Activated CD4-positive, CD25-positive, alpha-beta regulatory T cell treated with anti-CD3 and anti-CD28 coated beads, Interleukin-2, amount 50 U/mL, for 16 hours (primary cell): ENCODE results near the gene TESK1.
A peak's percentile ranks its signal among the peaks of the same experiment; 100 is the strongest.

Source experiments
- DNase-seq: peaks from one replicate; pipeline ENCODE4 v3.0.0-alpha.2; 2020; ENCODE audit warnings: low read depth, low spot score

TESK1 gene

DNA sequence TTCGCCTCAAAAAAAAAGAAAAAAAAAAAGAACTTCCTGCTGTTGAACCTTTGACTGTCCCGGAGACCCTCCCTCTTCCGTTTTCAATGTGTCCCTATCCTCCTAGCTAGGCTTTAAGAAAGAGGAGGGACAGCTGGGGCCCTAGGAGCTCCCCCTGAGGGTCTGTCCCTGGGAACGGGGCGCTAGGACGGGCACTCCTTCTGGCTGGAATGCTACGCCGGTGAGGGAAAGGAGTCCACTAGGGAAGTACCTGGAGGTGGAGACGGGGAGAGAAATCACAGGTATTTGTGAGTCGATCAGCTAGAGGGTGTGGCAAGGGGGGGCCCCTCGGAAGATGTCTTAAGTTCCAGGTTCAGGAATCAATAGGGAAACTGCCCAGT is 41.1 kb downstream of the TESK1 start:
- no peak for DNase-seq

- peak; percentile 83 for DNase-seq
Observed at GRCh38 chr9:35646533-35647265, 41.6 kb downstream of the TESK1 start.

DNA sequence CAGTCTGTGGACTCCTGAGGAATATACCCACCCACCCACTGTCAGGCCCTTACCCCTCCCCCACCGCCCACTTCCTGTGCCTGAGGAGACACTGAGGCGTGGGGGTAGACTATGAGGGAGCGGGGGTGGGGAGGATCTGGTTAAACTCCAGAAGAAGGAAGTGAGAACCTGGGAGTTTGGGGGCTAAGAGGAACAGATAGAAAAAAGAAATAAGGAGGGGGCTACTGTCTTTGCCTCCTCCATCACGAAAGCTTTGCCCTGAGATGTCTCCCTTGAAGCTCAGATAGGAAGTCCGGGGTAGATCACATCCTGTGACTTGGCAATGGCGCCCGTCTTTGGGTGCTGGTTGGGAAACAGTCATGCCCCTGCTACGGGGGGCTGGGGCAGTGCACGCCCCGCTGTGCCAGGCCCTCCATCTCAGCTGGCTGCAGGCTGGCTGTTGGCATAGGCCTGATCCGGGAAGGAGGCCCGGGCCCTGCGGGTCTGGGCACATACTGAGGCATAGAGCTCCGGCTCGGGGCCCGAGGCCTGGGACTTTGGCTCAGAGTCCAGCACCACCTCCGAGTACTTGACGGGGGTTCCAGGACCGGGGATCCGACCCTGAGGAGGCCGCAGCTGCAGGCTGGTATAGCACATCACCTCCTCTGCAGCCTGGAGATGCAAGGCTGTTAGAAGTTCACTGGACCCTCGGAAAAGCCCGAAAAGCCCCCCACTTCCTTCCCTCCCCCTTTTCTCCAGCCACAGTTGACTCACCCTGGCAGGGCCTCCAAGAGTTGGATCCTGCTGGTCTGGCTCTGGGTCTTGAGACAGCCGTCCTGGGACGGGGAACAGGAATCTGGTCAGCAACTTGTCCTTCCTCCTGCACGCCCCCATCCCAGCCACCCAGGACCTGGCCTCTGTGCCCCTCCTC is 44.6 kb downstream of the TESK1 start:
- no peak for DNase-seq

DNA sequence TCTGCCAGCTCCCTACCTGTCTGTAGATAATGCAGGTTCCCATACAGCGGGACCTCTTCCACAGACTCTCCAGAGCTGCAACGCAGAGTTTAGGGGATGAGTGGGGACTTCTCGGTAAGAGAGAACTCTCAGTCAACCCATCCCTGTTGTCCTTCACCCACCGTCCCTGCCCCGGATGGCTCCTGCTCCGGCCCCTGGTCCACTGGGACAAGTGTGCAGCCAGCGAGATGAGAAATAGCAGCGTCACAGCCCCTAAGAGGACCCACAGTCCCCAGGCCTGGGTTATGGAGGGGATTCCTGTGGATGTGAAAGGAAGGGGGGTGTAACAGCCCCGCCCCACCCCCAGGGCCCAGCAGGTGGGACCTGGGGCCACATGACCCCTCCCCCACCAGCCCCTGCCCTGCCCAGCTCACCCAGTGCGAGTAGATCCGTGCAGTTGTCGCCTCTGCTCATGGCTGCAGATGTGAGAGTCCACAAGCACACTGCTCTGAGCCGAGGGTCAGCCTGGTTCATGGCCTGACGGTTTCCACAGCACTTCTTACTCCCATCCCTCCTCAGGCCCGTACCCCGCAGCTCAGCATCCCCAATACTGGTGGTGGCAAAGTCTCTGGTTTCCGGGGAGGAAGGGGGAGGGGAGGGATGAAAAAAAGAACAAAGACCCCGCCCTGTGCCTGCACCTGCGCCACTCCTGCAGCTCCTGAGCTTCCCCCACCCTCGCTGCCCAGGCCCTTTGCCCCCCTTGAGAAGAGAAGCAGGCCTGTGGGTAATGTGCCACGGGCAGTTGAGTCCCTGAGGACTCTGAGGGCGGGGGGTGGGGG is 45.5 kb downstream of the TESK1 start, which contains the start of gene SIT1:
Gene SIT1, minus strand, starts transcription at position 591 of the 818 bp plus-strand sequence. Its CDS starts 78 bp downstream, at position 513.
- no peak for DNase-seq

DNA sequence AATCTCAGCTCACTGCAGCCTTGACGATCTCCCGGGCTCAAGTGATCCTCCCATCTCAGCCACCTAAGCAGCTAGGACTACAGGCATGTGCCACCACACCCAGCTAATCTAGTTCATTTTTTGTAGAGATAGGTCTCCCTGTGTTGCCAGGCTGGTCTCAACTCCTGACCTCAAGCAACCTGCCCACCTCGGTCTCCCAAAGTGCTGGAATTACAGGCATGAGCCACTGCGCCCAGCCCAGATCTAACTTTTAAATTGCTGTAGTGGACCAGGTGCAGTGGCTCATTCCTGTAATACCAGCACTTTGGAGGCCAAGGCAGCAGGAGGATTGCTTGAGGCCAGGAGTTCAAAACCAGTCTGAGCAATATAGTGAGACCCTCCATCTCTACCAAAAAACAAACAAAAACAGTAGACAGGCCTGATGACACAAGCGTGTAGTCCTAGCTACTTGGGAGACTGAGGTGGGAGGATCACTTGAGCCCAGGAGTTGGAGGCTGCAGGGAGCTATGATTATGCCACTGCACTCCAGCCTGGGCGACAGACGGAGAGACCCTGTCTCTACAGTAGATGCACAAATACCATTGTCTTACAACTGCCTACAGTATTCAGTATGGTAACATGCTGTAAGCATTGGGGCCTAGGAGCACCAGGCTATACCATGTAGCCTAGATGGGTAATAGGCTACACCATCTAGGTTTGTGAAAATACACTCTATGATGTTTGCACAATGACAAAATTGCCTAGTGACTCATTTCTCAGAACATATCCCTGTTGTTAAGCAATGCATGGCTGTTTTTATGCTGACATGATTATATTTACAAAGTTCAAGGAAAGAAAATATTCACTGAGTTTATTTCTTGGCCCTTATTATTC is 47.1 kb downstream of the TESK1 start:
- no peak for DNase-seq

GRCh38 chr9:35652829-35653209 is 47.8 kb downstream of the TESK1 start:
- DNase-seq = no peak

DNA sequence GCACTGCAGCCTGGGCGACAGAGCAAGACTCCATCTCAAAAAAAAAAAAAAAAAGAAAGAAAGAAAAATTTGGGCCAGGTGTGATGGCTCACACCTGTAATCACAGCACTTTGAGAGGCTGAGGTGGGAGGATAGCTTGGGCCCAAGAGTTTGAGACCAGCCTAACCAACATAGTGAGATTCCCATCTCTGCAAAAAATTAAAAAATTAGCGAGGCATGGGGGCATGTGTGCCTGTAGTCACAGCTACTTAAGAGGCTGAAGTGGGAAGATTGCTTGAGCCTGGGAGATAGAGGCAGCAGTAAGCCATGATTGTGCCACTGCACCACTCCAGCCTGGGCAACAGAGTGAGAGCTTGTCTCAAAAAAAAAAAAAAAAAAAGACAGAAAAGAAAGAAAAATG is 48.5 kb downstream of the TESK1 start:
- DNase-seq = no peak

DNA sequence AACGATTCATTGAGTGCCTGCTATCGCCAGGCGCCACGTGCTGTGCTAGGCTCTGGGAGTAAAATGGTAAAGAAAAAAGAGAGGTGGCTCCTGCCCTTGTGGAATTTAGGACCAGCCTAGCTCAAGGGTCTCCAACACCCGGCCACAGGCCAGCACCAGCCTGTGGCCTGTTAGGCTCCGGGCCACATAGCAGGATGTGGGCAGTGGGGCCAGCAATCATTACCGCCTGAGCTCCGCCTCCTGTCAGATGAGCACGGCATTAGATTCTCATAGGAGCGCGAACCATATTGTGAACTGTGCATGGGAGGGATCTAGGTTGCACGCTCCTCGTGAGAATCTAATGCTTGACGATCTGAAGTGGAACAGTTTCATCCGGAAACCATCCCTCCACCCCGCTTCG is 51.3 kb downstream of the TESK1 start:
- no peak for DNase-seq

GRCh38 chr9:35656831-35657545 is 51.9 kb downstream of the TESK1 start:
- no peak for DNase-seq

DNA sequence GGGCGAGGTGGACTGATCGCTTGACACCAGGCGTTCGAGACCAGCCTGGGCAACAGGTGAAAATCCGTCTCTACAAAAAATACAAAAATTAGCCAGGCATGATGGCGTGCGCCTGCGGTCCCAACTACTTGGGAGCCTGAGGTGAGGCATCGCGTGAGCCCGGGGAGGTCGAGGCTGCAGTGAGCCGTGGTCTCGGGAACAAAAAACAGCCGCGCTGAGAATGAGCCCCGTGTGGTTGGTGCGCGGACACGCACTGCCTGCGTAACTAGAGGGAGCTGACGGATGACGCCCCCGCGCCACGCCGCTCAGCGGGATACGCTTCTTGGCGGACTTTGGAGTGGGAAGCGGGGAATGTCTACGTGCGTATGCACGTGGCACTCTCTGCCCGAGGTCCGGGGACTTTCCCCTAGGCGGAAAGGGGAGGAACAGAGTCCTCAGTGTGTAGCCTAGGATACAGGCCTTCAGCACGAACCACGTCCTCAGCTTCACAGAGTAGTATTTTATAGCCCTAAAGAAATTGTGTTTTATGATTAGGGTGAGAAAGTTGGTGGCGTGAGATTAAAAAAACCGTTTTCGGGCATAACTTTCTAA is 52.6 kb downstream of the TESK1 start, which contains the start of gene RMRP:
Gene RMRP, minus strand, starts transcription at position 474 of the 591 bp plus-strand sequence.
- DNase-seq = peak; percentile 74

GRCh38 chr9:35658137-35658967 is 53.3 kb downstream of the TESK1 start, which contains the start of gene CCDC107:
TSS of gene CCDC107 (plus strand) at chr9:35658292. CDS start at chr9:35658380, 88 bp downstream.
- peak; percentile 68 for DNase-seq

GRCh38 chr9:35658968-35659220 is 53.8 kb downstream of the TESK1 start:
- no peak for DNase-seq

DNA sequence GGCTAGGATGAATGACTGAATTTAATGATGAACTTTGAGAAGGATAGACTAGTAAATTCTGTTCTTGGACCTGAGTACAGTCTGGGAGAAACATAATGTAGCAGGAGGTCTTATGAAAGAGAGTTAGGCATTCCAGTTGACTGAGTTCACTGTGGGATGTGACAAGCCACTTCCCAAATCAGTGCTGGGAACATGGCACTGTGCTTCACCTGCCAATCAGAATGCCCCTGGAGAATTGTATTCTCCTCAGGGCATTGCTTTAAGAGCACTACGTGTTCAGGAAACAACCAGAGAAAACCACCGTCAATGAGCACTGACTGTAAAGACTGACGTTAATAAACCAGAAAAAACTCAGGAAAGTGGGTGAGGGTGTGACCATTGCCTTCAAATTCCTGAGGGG is 54.3 kb downstream of the TESK1 start:
- no peak for DNase-seq
